GM23338 (cell line): ENCODE results near the gene VEGFD. TPM values are rescaled to one million over a fixed set of nuclear protein-coding genes. Genes with fewer than 3 reads are reported as not detected.

Source experiments
- ATAC-seq: fragments of 200-7000 bp; cut with Tn5 transposase; 3 replicates; pipeline ENCODE4 v1.9.1; 2020
- DNase-seq: peaks from one replicate; pipeline ENCODE4 v3.0.0-alpha.2; 2015; ENCODE audit warnings: low spot score
- H2AFZ ChIP-seq: fragments of 200-600 bp; sonication (generic); 2 replicates; pipeline ENCODE4 v1.8.0; 2016; ENCODE audit warnings: antibody characterized with exemption, mild to moderate bottlenecking, moderate library complexity
- H3F3A ChIP-seq: fragments of 200-600 bp; sonication (generic); replicated peaks from 2 replicates; pipeline ENCODE4 v1.8.0; 2017; ENCODE audit warnings: antibody characterized with exemption, mixed run types, low read depth
- H3K27ac ChIP-seq: fragments of 200-600 bp; sonication (generic); 2 replicates; pipeline ENCODE4 v1.6.1; 2016; ENCODE audit warnings: low read depth
- H3K27me3 ChIP-seq: fragments of 200-600 bp; sonication (generic); 2 replicates; pipeline ENCODE4 v1.8.0; 2016; ENCODE audit warnings: mild to moderate bottlenecking, mixed run types, moderate library complexity; ENCODE audit not compliant: insufficient read depth
- H3K36me3 ChIP-seq: fragments of 200-600 bp; sonication (generic); 2 replicates; pipeline ENCODE4 v1.8.0; 2016; ENCODE audit warnings: mild to moderate bottlenecking; ENCODE audit not compliant: insufficient read depth
- H3K4me1 ChIP-seq: fragments of 200-600 bp; sonication (generic); 2 replicates; pipeline ENCODE4 v1.8.0; 2016; ENCODE audit warnings: mild to moderate bottlenecking, moderate library complexity; ENCODE audit not compliant: insufficient read depth
- H3K4me2 ChIP-seq: fragments of 200-600 bp; sonication (generic); 2 replicates; pipeline ENCODE4 v1.7.1; 2017; ENCODE audit warnings: mixed run types
- H3K4me3 ChIP-seq: fragments of 200-600 bp; sonication (generic); 2 replicates; pipeline ENCODE4 v1.6.1; 2016; ENCODE audit warnings: mixed run types
- H3K79me2 ChIP-seq: fragments of 200-600 bp; sonication (generic); replicated peaks from 2 replicates; pipeline ENCODE4 v1.8.0; 2017; ENCODE audit warnings: mild to moderate bottlenecking; ENCODE audit not compliant: insufficient read depth
- H3K9me2 ChIP-seq: fragments of 200-600 bp; sonication (generic); 2 replicates; pipeline ENCODE4 v1.8.0; 2017; ENCODE audit not compliant: insufficient read depth
- H4K20me1 ChIP-seq: fragments of 200-600 bp; sonication (generic); replicated peaks from 2 replicates; pipeline ENCODE4 v1.8.0; 2017; ENCODE audit warnings: mild to moderate bottlenecking; ENCODE audit not compliant: insufficient read depth
- H3K27ac Mint-ChIP-seq: 2 replicates; pipeline ENCODE4 v1.8.0; 2020; ENCODE audit warnings: inconsistent platforms, mild to moderate bottlenecking, moderate library complexity, mixed read lengths
- H3K27me3 Mint-ChIP-seq: 3 replicates; pipeline ENCODE4 v1.8.0; 2022; ENCODE audit warnings: low read depth, mild to moderate bottlenecking, moderate library complexity, mixed read lengths, inconsistent platforms; ENCODE audit not compliant: insufficient read depth, poor library complexity
- H3K36me3 Mint-ChIP-seq: 3 replicates; pipeline ENCODE4 v1.8.0; 2021; ENCODE audit warnings: low read depth, mild to moderate bottlenecking, inconsistent platforms, moderate library complexity, mixed read lengths
- H3K4me1 Mint-ChIP-seq: 3 replicates; pipeline ENCODE4 v1.8.0; 2020; ENCODE audit warnings: mild to moderate bottlenecking, inconsistent platforms, mixed read lengths
- H3K4me3 Mint-ChIP-seq: 3 replicates; pipeline ENCODE4 v1.8.0; 2021; ENCODE audit warnings: moderate library complexity, mild to moderate bottlenecking, inconsistent platforms, mixed read lengths
- H3K9me3 Mint-ChIP-seq: 3 replicates; pipeline ENCODE4 v1.8.0; 2020; ENCODE audit warnings: moderate library complexity, mild to moderate bottlenecking, inconsistent platforms, mixed read lengths
- CREB1 ChIP-seq: fragments of 250-450 bp; sonication (Bioruptor Pico); IDR thresholded peaks from 2 replicates; pipeline ENCODE4 v1.5.0; 2020; ENCODE audit warnings: low read depth, mild to moderate bottlenecking, moderate library complexity
- CTCF ChIP-seq, 2 experiments: fragments of 200-600 bp in 1 of 2; sonication (generic) in 1 of 2; conservative IDR thresholded peaks; 2 replicates each; pipeline versions ENCODE4 v1.5.1 to v1.6.1; 2016 to 2017; ENCODE audit warnings: antibody characterized with exemption in 2 of 2, low read depth in 2 of 2, mild to moderate bottlenecking in 2 of 2, moderate library complexity in 1 of 2
- ETS1 ChIP-seq: IDR thresholded peaks from 2 replicates; pipeline ENCODE4 v1.6.1; 2016; ENCODE audit warnings: antibody characterized with exemption
- EZH2 ChIP-seq: fragments of 200-600 bp; sonication (generic); IDR thresholded peaks from one replicate; pipeline ENCODE4 v1.8.0; 2017; ENCODE audit warnings: antibody characterized with exemption, mild to moderate bottlenecking, low read depth; ENCODE audit not compliant: unreplicated experiment
- JUNB ChIP-seq: IDR thresholded peaks from one replicate; pipeline ENCODE4 v1.6.1; 2016; ENCODE audit warnings: antibody characterized with exemption; ENCODE audit not compliant: unreplicated experiment
- NANOG ChIP-seq: IDR thresholded peaks from 2 replicates; pipeline ENCODE4 v1.6.1; 2016; ENCODE audit warnings: antibody characterized with exemption, borderline replicate concordance
- REST ChIP-seq: IDR thresholded peaks from one replicate; pipeline ENCODE4 v1.6.1; 2018; ENCODE audit warnings: antibody characterized with exemption; ENCODE audit not compliant: unreplicated experiment
- STAT1 ChIP-seq: IDR thresholded peaks from one replicate; pipeline ENCODE4 v1.6.1; 2016; ENCODE audit warnings: antibody characterized with exemption; ENCODE audit not compliant: unreplicated experiment
- ZNF114 ChIP-seq: fragments of 250-450 bp; sonication (Bioruptor Pico); IDR thresholded peaks from 2 replicates; pipeline ENCODE4 v1.5.0; 2020; ENCODE audit warnings: mild to moderate bottlenecking, moderate library complexity
- polyA plus RNA-seq: library from polyadenylated mRNA; unstranded; fragments of >200 nt; fragmentation: Nextera tagmentation; extraction: Ambion mirVana; gene quantifications from 2 replicates; pipeline ENCODE4 v1.2.1, GENCODE V29; 2016
- total RNA-seq: library from RNA; depleted of rRNA; stranded (reverse); fragments of >200 nt; shearing (Covaris generic); gene quantifications from 2 replicates; pipeline ENCODE4 v1.2.3, GENCODE V29; 2014

VEGFD gene
- total and polyA plus RNA-seq, 2 experiments from 2014 or later = 0.13 TPM; not detected in 1

GRCh38 chrX:15358533-15358932 lies 25.7 kb downstream of the VEGFD start:
- Mint-ChIP-seq H3K36me3 (no peaks in the 10 kb centered on the region), H3K4me1 (no peaks in the 10 kb centered on the region), H3K9me3 (no peaks in the 10 kb centered on the region), H3K27ac (no peak overlapping the region), H3K27me3 (no peaks in the 10 kb centered on the region), H3K4me3 (no peak overlapping the region)
- no peak overlapping the region for H3K4me2 ChIP-seq
- no peaks in the 10 kb centered on the region for H4K20me1 ChIP-seq
- H3K27me3 ChIP-seq = no peaks in the 10 kb centered on the region
- no peaks in the 10 kb centered on the region for H3K9me2 ChIP-seq
- no peaks in the 10 kb centered on the region for H3K36me3 ChIP-seq
- TF ChIP-seq STAT1 (no peak), REST (no peak), EZH2 (no peak), CTCF (conservative IDR thresholded peaks at IDR 0.05; ENCODE audit: low read depth in 2 of 2) (no peak), ETS1 (no peak), CREB1 (CRISPR knock-in tag) (no peak), NANOG (no peak), ZNF114 (no peak), JUNB (no peak)
- no peaks in the 10 kb centered on the region for H3F3A ChIP-seq
- H2AFZ ChIP-seq = no peak overlapping the region
- no peak for DNase-seq
- H3K27ac ChIP-seq = no peak overlapping the region
- H3K4me1 ChIP-seq = no peaks in the 10 kb centered on the region
- no peak overlapping the region for H3K4me3 ChIP-seq
- ATAC-seq = no peak
- no peaks in the 10 kb centered on the region for H3K79me2 ChIP-seq

- no peaks in the 10 kb centered on the region for H3K36me3 Mint-ChIP-seq
- Histone ChIP-seq H3F3A (no peaks in the 10 kb centered on the region), H3K4me1 (no peaks in the 10 kb centered on the region), H3K27ac (no peak overlapping the region), H2AFZ (no peak overlapping the region), H4K20me1 (no peaks in the 10 kb centered on the region), H3K79me2 (no peaks in the 10 kb centered on the region), H3K4me2 (no peak overlapping the region), H3K9me2 (no peaks in the 10 kb centered on the region), H3K36me3 (no peaks in the 10 kb centered on the region), H3K4me3 (no peak overlapping the region), H3K27me3 (no peaks in the 10 kb centered on the region)
- H3K4me3 Mint-ChIP-seq = no peak overlapping the region
- ATAC-seq = no peak
- H3K27me3 Mint-ChIP-seq = no peaks in the 10 kb centered on the region
- H3K27ac Mint-ChIP-seq = no peak overlapping the region
- DNase-seq = no peak
- no peak for TF ChIP-seq CREB1 (CRISPR knock-in tag)
- no peaks in the 10 kb centered on the region for H3K4me1 Mint-ChIP-seq
- no peaks in the 10 kb centered on the region for H3K9me3 Mint-ChIP-seq
Observed at GRCh38 chrX:15356444-15356843, 27.8 kb downstream of the VEGFD start.
